Mesendoderm (in vitro differentiated cells): ENCODE results near the gene SLC13A3.

Experiments used
- DNase-seq: peaks from one replicate; pipeline ENCODE4 v3.0.0; 2013
- H2AK5ac ChIP-seq: 2 replicates; pipeline ENCODE4 v1.6.1; 2013; ENCODE audit warnings: low read length, inconsistent platforms
- H2BK120ac ChIP-seq: 2 replicates; pipeline ENCODE4 v1.6.1; 2013; ENCODE audit warnings: low read depth, mild to moderate bottlenecking, low read length, moderate library complexity, mixed read lengths
- H2BK15ac ChIP-seq: replicated peaks from 2 replicates; pipeline ENCODE4 v1.6.1; 2013; ENCODE audit warnings: low read depth, mild to moderate bottlenecking, moderate library complexity
- H2BK5ac ChIP-seq: 2 replicates; pipeline ENCODE4 v1.6.1; 2013; ENCODE audit warnings: low read length, inconsistent platforms
- H3K18ac ChIP-seq: 2 replicates; pipeline ENCODE4 v1.6.1; 2013; ENCODE audit warnings: mild to moderate bottlenecking, low read length, mixed read lengths
- H3K23ac ChIP-seq: one replicate; pipeline ENCODE4 v1.6.1; 2013; ENCODE audit warnings: low read length
- H3K27ac ChIP-seq: 2 replicates; pipeline ENCODE4 v1.5.1; 2013; ENCODE audit warnings: low read depth, mild to moderate bottlenecking, inconsistent platforms, low read length, moderate library complexity
- H3K27me3 ChIP-seq: 2 replicates; pipeline ENCODE4 v1.6.1; 2013; ENCODE audit warnings: low read length, control low read depth, mild to moderate bottlenecking, inconsistent platforms; ENCODE audit not compliant: insufficient read depth, poor library complexity
- H3K36me3 ChIP-seq: 2 replicates; pipeline ENCODE4 v1.6.1; 2013; ENCODE audit warnings: low read length, inconsistent platforms; ENCODE audit not compliant: control insufficient read depth, insufficient read depth
- H3K4ac ChIP-seq: one replicate; pipeline ENCODE4 v1.6.1; 2013; ENCODE audit warnings: low read depth, mild to moderate bottlenecking, low read length, moderate library complexity
- H3K4me1 ChIP-seq: 2 replicates; pipeline ENCODE4 v1.6.1; 2013; ENCODE audit warnings: low read depth, low read length, inconsistent platforms; ENCODE audit not compliant: control insufficient read depth
- H3K4me2 ChIP-seq: 2 replicates; pipeline ENCODE4 v1.6.1; 2013; ENCODE audit warnings: low read length
- H3K4me3 ChIP-seq: 2 replicates; pipeline ENCODE4 v1.5.1; 2013; ENCODE audit warnings: mild to moderate bottlenecking, low read length
- H3K56ac ChIP-seq: one replicate; pipeline ENCODE4 v1.6.1; 2013; ENCODE audit warnings: low read length
- H3K79me1 ChIP-seq: 2 replicates; pipeline ENCODE4 v1.6.1; 2013; ENCODE audit warnings: low read length, inconsistent platforms
- H3K79me2 ChIP-seq: 2 replicates; pipeline ENCODE4 v1.6.1; 2013; ENCODE audit warnings: mild to moderate bottlenecking, low read length; ENCODE audit not compliant: control insufficient read depth, insufficient read depth
- H3K9ac ChIP-seq: 2 replicates; pipeline ENCODE4 v1.6.1; 2013; ENCODE audit warnings: low read length, inconsistent platforms
- H4K5ac ChIP-seq: one replicate; pipeline ENCODE4 v1.6.1; 2013; ENCODE audit warnings: low read length
- H4K8ac ChIP-seq: one replicate; pipeline ENCODE4 v1.6.1; 2013; ENCODE audit warnings: low read depth, mild to moderate bottlenecking, control low read depth, low read length, moderate library complexity
- WGBS: extraction: QIAGEN DNeasy Blood & Tissue Kit; methylation state at CpG from one replicate; pipeline ENCODE4 v1.1.7; 2013; ENCODE audit warnings: low lambda C conversion rate, missing lambda C conversion rate; ENCODE audit not compliant: insufficient coverage; ENCODE audit errors: extremely low coverage; 5-methylcytosine and 5-hydroxymethylcytosine counted together

Gene SLC13A3

GRCh38 chr20:46552460-46553420, 98.5 kb downstream of the SLC13A3 start:
- H3K4me2 ChIP-seq = no peak overlapping the region
- no peak overlapping the region for H4K5ac ChIP-seq
- no peak overlapping the region for H2BK120ac ChIP-seq
- no peak overlapping the region for H3K18ac ChIP-seq
- whole genome bisulfite sequencing = no CpG with 5 or more reads among the region's 4 CpGs
- no peak overlapping the region for H2BK15ac ChIP-seq
- no peaks in the 10 kb centered on the region for H3K79me2 ChIP-seq
- H3K36me3 ChIP-seq = no peaks in the 10 kb centered on the region
- H2BK5ac ChIP-seq = no peak overlapping the region
- peak; percentile 20 for DNase-seq
- H3K4ac ChIP-seq = no peak overlapping the region
- no peak overlapping the region for H2AK5ac ChIP-seq
- H3K56ac ChIP-seq = no peak overlapping the region
- H3K79me1 ChIP-seq = no peaks in the 10 kb centered on the region
- no peaks in the 10 kb centered on the region for H3K27me3 ChIP-seq
- H3K23ac ChIP-seq = no peak overlapping the region
- H3K4me3 ChIP-seq = no peak overlapping the region
- peaks cover 2% of the 10 kb centered on the region for H3K4me1 ChIP-seq
- H3K9ac ChIP-seq = no peak overlapping the region
- no peak overlapping the region for H4K8ac ChIP-seq
- no peak overlapping the region for H3K27ac ChIP-seq

DNA sequence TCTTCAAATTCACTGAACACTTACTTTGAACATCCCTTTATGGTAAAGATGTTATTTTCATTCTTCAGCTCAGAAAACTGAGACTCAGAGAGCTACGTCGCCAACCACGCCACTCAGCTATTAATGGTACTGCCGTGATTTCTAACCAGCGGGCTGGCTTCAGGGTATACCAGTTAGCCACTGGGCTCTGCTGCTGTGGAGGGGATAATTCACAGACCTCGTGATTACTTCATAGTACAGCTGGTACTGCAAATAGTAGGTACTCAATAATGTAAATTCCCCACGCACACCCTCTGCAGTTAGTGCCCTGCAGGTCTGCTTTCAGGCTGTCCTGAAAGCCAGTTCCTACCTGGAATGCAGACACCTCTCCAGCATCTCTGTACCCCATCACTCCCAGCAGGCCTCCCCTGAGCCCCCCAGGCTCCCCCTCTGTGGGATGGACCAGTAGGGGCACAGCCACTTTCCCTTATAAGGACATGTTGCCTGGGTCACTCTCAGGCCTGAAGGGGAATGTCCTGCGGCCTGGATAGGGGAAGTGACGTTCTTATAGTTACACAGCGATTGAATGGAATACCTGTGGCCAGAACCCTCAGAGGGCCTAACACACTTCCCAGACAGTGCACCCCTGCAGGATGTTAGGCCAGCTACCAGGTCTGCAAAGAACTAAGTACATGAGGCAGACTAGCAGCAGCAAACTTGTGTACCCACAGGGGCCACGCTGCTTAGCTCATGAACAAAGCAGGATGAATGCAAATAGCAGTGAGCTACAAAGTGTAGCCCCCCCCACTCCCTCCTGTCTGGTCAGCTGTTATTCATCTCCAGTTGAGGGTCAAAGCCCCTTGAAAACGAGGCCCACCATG, 99.5 kb downstream of the SLC13A3 start:
- Histone ChIP-seq H3K79me1 (no peaks in the 10 kb centered on the region), H3K36me3 (no peaks in the 10 kb centered on the region), H2BK5ac (no peak overlapping the region), H2BK15ac (no peak overlapping the region), H3K23ac (no peak overlapping the region), H3K79me2 (no peaks in the 10 kb centered on the region), H3K56ac (peak overlapping the region; percentile 61), H3K9ac (peak overlapping the region; percentile 23), H2BK120ac (no peak overlapping the region), H4K5ac (no peak overlapping the region), H2AK5ac (no peak overlapping the region), H3K4me3 (no peak overlapping the region), H3K4ac (no peak overlapping the region), H4K8ac (no peak overlapping the region), H3K27ac (no peak overlapping the region), H3K4me2 (no peak overlapping the region), H3K18ac (no peak overlapping the region), H3K27me3 (no peaks in the 10 kb centered on the region), H3K4me1 (peaks cover 2% of the 10 kb centered on the region)
- DNase-seq = peak; percentile 34
- WGBS = no CpG with 5 or more reads among the region's 12 CpGs

- Histone ChIP-seq H3K79me2 (no peaks in the 10 kb centered on the region), H3K18ac (no peak within 1 kb of the TSS), H3K4me1 (peaks cover 2% of the 10 kb centered on the region), H3K4me2 (no peak within 1 kb of the TSS), H3K56ac (no peak within 1 kb of the TSS), H4K5ac (no peak within 1 kb of the TSS), H4K8ac (no peak within 1 kb of the TSS), H3K27me3 (no peaks in the 10 kb centered on the region), H2BK5ac (no peak within 1 kb of the TSS), H3K4me3 (no peak within 1 kb of the TSS), H3K36me3 (no peaks in the 10 kb centered on the region), H3K23ac (no peak within 1 kb of the TSS), H2BK120ac (no peak within 1 kb of the TSS), H3K79me1 (no peaks in the 10 kb centered on the region), H2BK15ac (no peak within 1 kb of the TSS), H3K9ac (no peak within 1 kb of the TSS), H3K27ac (no peak within 1 kb of the TSS), H2AK5ac (no peak within 1 kb of the TSS), H3K4ac (no peak within 1 kb of the TSS)
- no peak for DNase-seq
- WGBS = no CpG with 5 or more reads among the region's 9 CpGs
Measured at GRCh38 chr20:46550461-46550860, 100.8 kb downstream of the SLC13A3 start, which contains the start of gene OCSTAMP. OCSTAMP (minus strand) TSS chr20:46550654; CDS start chr20:46550560, 94 bp downstream.

- no CpG with 5 or more reads among the region's 4 CpGs for WGBS
- no peak overlapping the region for H2BK120ac ChIP-seq
- peaks cover 2% of the 10 kb centered on the region for H3K4me1 ChIP-seq
- DNase-seq = no peak
- no peak overlapping the region for H3K18ac ChIP-seq
- no peak overlapping the region for H2AK5ac ChIP-seq
- H3K56ac ChIP-seq = no peak overlapping the region
- no peak overlapping the region for H4K8ac ChIP-seq
- no peak overlapping the region for H3K4me2 ChIP-seq
- no peak overlapping the region for H2BK15ac ChIP-seq
- no peak overlapping the region for H3K4me3 ChIP-seq
- no peaks in the 10 kb centered on the region for H3K27me3 ChIP-seq
- no peaks in the 10 kb centered on the region for H3K36me3 ChIP-seq
- H4K5ac ChIP-seq = no peak overlapping the region
- H3K4ac ChIP-seq = no peak overlapping the region
- H2BK5ac ChIP-seq = no peak overlapping the region
- H3K27ac ChIP-seq = no peak overlapping the region
- no peak overlapping the region for H3K23ac ChIP-seq
- no peaks in the 10 kb centered on the region for H3K79me1 ChIP-seq
- no peaks in the 10 kb centered on the region for H3K79me2 ChIP-seq
- no peak overlapping the region for H3K9ac ChIP-seq
Measured at GRCh38 chr20:46549188-46549972, 101.9 kb downstream of the SLC13A3 start.

DNA sequence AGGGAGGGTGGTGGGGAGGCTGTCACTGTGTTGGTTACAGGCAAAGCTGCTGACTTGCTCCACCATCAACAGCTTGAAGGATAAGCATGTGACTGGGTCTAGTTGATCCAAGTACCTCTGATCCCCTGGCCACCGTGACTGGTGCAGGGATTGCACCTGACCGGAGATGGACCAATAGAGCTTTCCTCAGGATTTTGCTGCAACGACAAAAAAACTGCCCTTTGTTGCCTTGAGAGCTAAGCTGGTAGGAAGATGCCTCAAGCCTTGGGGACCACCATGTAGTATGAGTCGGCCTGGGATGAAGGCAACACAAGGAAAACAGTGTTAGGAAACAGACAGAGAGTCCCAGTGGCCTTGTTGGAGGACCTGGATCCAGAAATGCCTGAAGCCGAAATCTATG, 102.6 kb downstream of the SLC13A3 start:
- H2AK5ac ChIP-seq = no peak overlapping the region
- no peak overlapping the region for H3K56ac ChIP-seq

More for the DNA sequence above, 102.6 kb downstream of the SLC13A3 start:
- H2BK15ac ChIP-seq = no peak overlapping the region
- H3K27me3 ChIP-seq = no peaks in the 10 kb centered on the region
- H3K23ac ChIP-seq = no peak overlapping the region
- no peak for DNase-seq
- no CpG with 5 or more reads among the region's 5 CpGs for WGBS
- no peak overlapping the region for H4K8ac ChIP-seq
- H3K9ac ChIP-seq = no peak overlapping the region
- no peak overlapping the region for H3K4me2 ChIP-seq
- H4K5ac ChIP-seq = no peak overlapping the region
- H3K36me3 ChIP-seq = no peaks in the 10 kb centered on the region
- H3K4me3 ChIP-seq = no peak overlapping the region
- no peak overlapping the region for H3K18ac ChIP-seq
- H3K4me1 ChIP-seq = peaks cover 2% of the 10 kb centered on the region
- no peak overlapping the region for H2BK5ac ChIP-seq
- no peak overlapping the region for H3K4ac ChIP-seq
- H2BK120ac ChIP-seq = no peak overlapping the region
- no peaks in the 10 kb centered on the region for H3K79me1 ChIP-seq
- no peaks in the 10 kb centered on the region for H3K79me2 ChIP-seq
- no peak overlapping the region for H3K27ac ChIP-seq
